Fibroblast of skin of right quadriceps (primary cell): ENCODE results near the gene ZNHIT6.
"Not testable (repeated sequence)": the region's sequence is repeated elsewhere in the genome, so short reads cannot be mapped to it uniquely, and the experiment has no call there.

Source experiments
- DNase-seq: peaks from one replicate; pipeline ENCODE4 v3.0.0-alpha.2; 2013

Gene ZNHIT6

GRCh38 chr1:85663382-85663781, 44.9 kb downstream of the ZNHIT6 start:
- no peak for DNase-seq

GRCh38 chr1:85661767-85662166, 46.5 kb downstream of the ZNHIT6 start:
- no peak for DNase-seq

DNA sequence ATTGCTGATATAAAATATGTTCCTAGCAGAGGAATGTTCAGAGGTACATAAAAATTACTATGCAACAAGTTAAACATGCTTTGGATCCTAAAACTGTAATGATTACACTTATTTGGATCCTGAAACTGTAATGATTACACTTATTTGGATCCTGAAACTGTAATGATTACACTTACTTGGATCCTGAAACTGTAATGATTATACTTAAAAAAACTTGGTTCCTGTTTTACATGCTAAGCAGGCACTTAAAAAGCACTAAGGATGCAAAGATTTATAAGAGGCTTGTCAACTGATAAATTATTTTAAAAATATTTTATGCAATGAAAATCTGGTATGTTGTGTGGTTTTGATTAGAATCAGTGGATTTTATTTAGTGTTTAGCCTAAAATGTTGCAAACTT, 47.7 kb downstream of the ZNHIT6 start:
- DNase-seq, result no peak

DNA sequence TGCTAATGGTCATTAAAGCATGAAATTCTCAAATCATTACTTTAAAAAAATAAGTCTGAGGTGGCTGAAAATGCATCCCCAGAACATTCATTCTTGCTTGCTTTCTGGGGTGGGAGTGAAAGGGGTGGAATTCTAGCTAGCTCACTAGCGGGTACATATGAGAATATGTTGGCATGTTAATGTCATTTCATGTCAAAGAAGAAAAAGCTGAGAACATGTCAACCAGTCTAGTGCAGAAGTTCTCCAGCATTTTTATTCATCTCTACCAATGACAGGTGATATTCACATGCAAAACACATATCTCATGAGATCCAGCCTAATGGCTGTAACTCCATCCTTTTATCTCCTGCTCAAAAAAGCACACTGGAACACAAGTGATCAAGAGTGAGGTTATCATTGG, 49.1 kb downstream of the ZNHIT6 start:
- no peak for DNase-seq

GRCh38 chr1:85656948-85657347, 51.3 kb downstream of the ZNHIT6 start:
- DNase-seq, result no peak

DNA sequence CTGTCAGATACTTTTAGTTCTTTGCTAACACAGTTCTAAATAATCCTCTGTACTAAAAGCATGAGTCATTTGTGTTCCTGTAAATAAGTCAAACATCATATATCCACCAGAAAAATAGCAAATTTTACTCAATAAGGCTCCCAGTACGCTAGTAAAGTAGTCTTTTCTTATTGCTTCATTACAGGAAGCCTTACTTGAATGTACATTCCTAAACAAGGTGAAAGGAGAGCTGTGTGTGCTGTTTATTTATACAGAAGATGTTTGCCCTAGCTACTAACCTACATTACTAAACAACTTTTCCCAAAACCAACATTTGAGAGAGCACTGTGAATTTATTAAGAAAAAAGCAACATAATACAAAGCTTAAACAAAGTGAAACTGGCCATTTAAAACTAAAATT, 52.0 kb downstream of the ZNHIT6 start:
- DNase-seq, result no peak

GRCh38 chr1:85655315-85655714, 52.9 kb downstream of the ZNHIT6 start:
- DNase-seq, result no peak

- DNase-seq, result peak; percentile 50
Observed at GRCh38 chr1:85654066-85654782, 54.0 kb downstream of the ZNHIT6 start.

DNA sequence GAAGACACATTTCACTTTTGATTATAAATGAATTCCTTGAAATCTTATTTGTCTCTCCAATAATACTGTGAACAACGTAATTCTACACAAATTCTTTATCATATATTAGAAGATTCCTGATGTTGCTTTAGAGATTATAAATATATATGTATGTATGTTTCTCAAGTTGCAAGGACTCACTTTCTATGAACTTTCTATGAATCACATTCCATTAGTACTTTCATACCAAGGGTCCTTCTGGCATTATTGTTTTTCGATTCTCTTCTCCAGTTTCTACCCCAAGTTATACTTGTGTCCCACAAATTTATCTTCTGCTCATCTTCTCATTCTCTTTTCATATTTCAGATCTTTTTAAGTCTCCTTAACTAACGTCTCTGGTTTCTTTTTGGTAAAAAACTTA, 55.9 kb downstream of the ZNHIT6 start:
- no peak for DNase-seq

DNA sequence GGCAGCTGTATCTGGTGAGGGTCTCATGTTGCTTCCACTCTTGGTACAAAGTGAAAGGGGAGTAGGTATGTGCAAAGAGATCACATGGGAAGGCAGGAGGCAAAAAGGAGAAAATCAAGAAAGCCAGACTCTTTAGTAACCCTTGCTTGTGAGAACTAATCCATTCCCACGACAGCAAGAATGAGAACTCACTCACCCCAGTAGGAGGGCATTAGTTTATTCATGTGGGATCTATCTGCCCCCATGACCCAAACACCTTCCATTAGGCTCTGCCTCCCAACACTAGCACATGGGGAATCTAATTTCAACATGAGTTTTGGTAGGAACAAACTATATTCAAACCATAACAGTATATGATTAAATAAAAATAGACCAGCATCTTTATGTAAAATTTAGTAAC, 57.6 kb downstream of the ZNHIT6 start:
- no peak for DNase-seq

GRCh38 chr1:85649591-85649990, 58.6 kb downstream of the ZNHIT6 start:
- DNase-seq, result no peak

GRCh38 chr1:85641598-85642556, 66.4 kb downstream of the ZNHIT6 start:
- not testable (repeated sequence) for DNase-seq

- DNase-seq, result not testable (repeated sequence)
Observed at GRCh38 chr1:85639920-85640319, 68.3 kb downstream of the ZNHIT6 start.

DNA sequence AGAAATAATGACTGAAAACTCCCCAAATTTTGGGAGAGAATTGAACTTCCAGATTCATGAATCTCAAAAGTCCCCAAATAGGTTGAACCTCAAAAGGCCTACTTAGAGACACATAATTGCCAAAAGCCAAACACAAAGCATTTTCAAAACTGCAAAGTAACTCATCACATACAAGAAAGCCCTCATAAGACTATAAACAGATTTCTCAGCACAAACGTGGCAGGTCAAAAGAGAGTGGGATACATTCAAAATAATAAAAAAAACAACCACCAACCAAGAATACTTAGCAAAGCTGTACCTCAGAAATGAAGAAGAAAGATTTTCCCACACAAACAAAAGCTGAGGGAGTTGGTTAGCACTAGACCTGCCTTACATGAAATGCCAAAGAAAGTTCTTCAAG, 69.8 kb downstream of the ZNHIT6 start:
- DNase-seq, result no peak

DNA sequence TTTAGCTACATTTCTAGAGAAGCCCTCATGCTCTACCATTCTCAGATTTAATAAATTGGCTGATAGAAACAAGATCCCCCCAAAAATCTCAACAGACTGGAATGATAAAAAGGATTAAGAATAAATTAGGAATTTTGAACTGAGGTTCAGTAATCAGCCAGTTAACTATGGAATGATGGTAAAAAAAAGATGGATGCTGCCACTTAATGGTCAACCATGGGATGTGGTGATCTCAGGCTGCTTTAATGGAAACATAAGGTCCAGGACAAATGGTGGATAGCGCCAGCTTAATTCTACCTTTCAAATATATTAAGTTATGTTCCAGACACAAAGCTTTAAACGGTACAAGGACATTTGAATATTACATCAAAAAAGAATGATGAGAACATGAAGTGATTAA, 77.7 kb downstream of the ZNHIT6 start:
- no peak for DNase-seq

DNA sequence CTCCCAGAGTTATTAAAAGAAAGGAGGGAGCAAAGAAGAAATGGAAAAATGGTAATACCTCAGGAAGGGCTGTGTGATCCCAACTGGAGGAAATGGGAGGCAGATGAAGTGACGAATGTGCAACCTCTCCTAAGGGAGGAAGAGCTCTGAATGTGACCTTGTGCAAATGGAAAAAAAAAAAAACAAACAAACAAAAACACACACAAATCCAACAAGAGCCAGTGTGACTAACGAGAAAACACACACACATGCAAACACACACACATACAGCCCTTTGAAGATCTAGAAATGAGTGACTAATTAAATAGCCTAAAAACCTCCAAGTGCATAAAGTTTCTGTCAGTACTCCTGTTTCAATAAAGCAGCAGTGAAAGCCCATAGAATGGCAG, 78.7 kb downstream of the ZNHIT6 start:
- DNase-seq, result peak; percentile 32

DNA sequence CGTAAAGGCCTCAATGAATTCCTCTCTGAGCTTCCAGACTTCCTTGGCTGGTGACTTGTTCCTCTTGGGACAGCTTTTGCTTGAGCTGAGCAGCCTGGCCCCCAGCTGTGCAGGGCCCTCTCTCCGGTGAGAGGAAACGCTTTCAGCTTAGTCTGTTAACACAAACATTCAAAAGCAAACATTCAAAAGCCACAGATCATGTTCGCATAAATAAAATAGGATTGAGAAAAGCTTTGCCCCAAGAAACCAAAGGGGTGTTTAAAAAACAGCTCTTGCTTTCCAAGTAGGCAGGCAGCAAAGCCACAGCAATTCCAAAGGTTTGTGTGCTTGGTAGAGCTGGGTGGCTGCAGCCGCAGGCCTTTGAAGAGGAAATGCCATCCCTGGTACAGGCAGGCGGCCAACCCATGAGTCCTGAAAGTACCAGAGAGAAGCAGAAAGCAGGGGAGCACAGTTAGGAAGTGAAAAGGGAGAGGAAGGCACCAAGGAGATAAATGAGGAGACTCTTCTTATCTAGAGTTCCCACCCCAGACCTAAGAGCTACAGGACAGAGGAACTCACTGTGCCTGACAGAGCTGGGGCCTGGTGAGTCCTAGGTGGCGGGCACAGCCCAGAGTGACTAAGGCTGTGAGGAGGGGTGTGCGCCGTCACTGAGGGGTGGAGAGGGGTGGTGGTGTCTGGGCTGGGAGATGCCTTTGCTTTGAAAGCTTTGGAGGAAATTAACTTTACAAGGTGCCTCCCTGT, 79.3 kb downstream of the ZNHIT6 start:
- peak; percentile 94 for DNase-seq

DNA sequence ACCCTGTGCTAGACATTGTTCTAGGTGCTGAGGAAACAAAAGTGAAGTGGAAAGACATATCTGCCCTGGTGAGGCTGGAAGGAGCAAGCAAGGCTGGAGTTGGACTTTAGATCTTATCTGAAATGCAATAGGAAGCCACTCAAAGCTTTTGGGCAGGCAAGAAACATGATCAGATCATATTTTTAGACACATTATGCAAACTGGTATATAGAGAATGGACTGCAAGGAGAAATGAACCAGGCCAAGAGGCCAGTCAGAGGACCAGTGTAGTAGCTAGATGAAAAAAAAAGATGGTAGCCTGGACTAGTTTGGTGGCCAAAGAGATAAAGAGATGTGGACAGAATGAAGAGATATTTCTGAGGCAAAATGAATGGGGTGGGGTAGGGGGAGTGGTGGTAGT, 81.4 kb downstream of the ZNHIT6 start:
- DNase-seq, result no peak

- no peak for DNase-seq
Observed at GRCh38 chr1:85624361-85624760, 83.9 kb downstream of the ZNHIT6 start.

- peak; percentile 70 for DNase-seq
Observed at GRCh38 chr1:85623061-85623471, 85.2 kb downstream of the ZNHIT6 start.

DNA sequence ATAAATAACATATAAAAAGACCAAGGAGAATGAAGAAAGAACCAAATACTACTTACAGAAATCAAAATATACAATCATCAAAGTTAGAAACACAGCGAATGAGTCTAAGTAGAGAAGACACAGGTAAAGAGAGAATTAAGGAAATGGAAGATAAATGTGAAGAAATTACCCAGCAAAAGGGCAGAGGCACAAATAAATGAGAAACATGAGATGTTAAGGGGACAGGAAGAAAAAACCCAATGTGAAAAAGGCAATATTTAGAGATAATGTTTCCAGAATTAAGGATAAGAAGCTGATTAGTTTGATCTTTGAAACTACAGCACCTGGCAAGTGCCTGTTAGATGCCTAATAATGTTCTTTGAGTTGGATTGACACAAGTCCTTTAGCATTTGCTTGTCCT, 86.8 kb downstream of the ZNHIT6 start:
- no peak for DNase-seq

GRCh38 chr1:85617633-85618100, 90.6 kb downstream of the ZNHIT6 start:
- peak; percentile 58 for DNase-seq

DNA sequence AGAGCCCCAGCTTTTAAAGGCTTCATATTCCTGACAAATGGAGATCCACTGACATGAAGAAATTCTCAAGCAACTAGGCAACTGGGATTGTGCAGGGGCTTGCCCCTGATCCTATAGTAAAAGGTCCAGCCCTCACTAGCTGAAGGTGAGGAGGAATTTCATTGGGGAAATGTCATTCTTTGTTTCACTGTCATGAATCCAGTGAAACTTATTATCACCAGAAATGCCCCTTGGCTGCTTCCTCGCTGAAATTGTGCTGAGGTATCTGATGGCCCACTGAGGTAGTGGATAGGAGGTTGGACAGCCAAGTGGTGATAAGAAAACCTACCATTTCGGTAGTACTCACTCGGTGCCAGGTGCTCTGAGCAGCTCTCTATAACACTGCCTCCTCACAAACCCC, 91.5 kb downstream of the ZNHIT6 start:
- no peak for DNase-seq
